Effector memory CD4-positive, alpha-beta T cell (primary cell): ENCODE measurements around the gene COL8A2.

ENCODE experiments used
- DNase-seq, 3 donors: peaks; one replicate each; pipeline ENCODE4 v3.0.0-alpha.2; 2020
- H3K27ac ChIP-seq: 2 replicates; pipeline ENCODE4 v1.7.0; 2013; ENCODE audit warnings: mild to moderate bottlenecking, low read length, moderate library complexity; ENCODE audit not compliant: insufficient read depth, poor library complexity, severe bottlenecking
- H3K27me3 ChIP-seq: replicated peaks from 2 replicates; pipeline ENCODE4 v1.7.0; 2013; ENCODE audit warnings: mild to moderate bottlenecking, low read length; ENCODE audit not compliant: insufficient read depth, control insufficient read depth, poor library complexity, severe bottlenecking
- H3K36me3 ChIP-seq: 2 replicates; pipeline ENCODE4 v1.7.0; 2013; ENCODE audit warnings: mild to moderate bottlenecking, low read length, moderate library complexity; ENCODE audit not compliant: control insufficient read depth, insufficient read depth
- H3K4me1 ChIP-seq: 2 replicates; pipeline ENCODE4 v1.7.0; 2013; ENCODE audit warnings: low read length, mild to moderate bottlenecking; ENCODE audit not compliant: control insufficient read depth, insufficient read depth, poor library complexity, severe bottlenecking
- H3K4me3 ChIP-seq: 2 replicates; pipeline ENCODE4 v1.7.0; 2013; ENCODE audit warnings: low read length, low read depth, mild to moderate bottlenecking; ENCODE audit not compliant: insufficient read depth, poor library complexity, severe bottlenecking
- H3K9me3 ChIP-seq: 2 replicates; pipeline ENCODE4 v1.7.0; 2013; ENCODE audit warnings: mild to moderate bottlenecking, low read length, moderate library complexity; ENCODE audit not compliant: control insufficient read depth

The COL8A2 gene

GRCh38 chr1:36084497-36085115, 40.4 kb downstream of the COL8A2 start:
- no peak for DNase-seq
- Histone ChIP-seq H3K27me3 (peaks cover 10% of the 10 kb centered on the region), H3K9me3 (no peaks in the 10 kb centered on the region), H3K4me3 (no peak overlapping the region), H3K4me1 (peaks cover 11% of the 10 kb centered on the region), H3K36me3 (no peaks in the 10 kb centered on the region), H3K27ac (no peak overlapping the region)

DNA sequence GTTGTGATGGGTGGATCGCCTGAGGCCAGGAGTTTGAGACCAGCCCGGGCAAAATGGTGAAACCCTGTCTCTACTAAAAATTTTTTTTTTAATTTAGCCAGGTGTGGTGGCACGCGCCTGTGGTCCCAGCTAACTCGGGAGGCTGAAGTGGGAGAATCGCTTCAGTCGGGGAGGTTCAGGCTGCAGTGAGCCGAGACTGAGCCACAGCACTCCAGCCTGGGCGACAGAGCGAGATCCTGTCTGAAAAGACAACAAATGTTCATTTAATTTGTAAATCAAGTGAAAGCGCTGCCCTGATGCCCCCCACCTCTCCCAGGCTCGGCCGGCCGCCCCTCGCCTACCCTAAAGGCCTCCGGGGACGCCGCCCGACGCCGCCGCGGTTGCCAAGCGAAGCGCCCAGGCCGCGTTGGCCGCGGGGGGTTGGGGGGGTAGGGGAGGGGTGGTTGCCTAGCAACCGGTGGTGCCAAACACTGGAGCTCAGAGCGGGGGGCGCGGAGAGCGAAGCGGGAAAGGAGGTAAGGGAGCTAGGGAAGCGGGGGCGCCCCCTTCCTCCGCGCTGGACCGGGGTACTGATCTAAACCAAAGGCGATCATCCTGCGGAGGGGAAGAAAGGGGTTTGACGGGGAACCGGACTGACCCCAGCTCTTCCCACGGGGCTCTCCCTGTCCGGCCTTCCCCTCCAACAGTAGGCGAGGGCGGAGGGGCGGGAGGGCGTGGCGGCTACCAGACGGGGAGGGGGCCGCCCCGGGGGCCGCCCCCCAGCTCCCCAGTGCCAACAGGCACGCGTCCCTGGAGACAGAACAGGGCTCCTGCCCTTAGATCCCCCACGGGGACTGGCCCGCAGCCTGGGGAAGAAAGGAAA, 41.2 kb downstream of the COL8A2 start, which contains the start of gene TEKT2:
Gene TEKT2, plus strand, starts transcription at position 460 of the 862 bp plus-strand sequence. CDS start 828 bp downstream, outside the sequence.
- H3K27ac ChIP-seq: no peak within 1 kb of the TSS
- no peak for DNase-seq
- no peaks in the 10 kb centered on the region for H3K36me3 ChIP-seq
- no peak within 1 kb of the TSS for H3K4me3 ChIP-seq
- peaks cover 9% of the 10 kb centered on the region for H3K4me1 ChIP-seq
- H3K9me3 ChIP-seq: no peaks in the 10 kb centered on the region
- H3K27me3 ChIP-seq: peaks cover 10% of the 10 kb centered on the region

GRCh38 chr1:36083219-36083618, 41.8 kb downstream of the COL8A2 start:
- H3K4me3 ChIP-seq: no peak overlapping the region
- no peaks in the 10 kb centered on the region for H3K9me3 ChIP-seq
- H3K36me3 ChIP-seq: no peaks in the 10 kb centered on the region
- peaks cover 10% of the 10 kb centered on the region for H3K27me3 ChIP-seq
- H3K27ac ChIP-seq: no peak overlapping the region
- DNase-seq: no peak
- H3K4me1 ChIP-seq: peaks cover 6% of the 10 kb centered on the region

GRCh38 chr1:36081926-36082485, 43.0 kb downstream of the COL8A2 start:
- Histone ChIP-seq H3K4me3 (no peak overlapping the region), H3K4me1 (peaks cover 5% of the 10 kb centered on the region), H3K9me3 (no peaks in the 10 kb centered on the region), H3K27ac (no peak overlapping the region), H3K27me3 (peaks cover 10% of the 10 kb centered on the region), H3K36me3 (no peaks in the 10 kb centered on the region)
- DNase-seq: no peak

DNA sequence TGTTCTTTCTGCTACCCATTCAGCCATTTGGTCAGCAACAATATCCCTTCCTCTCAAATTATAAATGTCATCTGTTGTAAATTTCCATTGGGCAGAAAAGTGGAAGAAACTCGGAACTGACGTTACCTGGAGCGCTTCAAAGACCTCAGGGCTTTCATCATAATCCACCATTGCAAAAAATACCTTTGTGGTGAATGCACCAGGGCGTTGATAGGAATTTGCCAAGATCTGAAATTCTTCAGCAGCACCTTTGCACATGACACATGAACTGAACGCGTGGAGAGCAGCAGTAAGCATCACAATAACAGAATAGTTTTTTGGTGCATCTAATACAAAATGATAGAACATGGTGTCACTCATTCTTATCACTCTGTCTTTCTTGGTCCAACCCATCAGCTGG, 44.2 kb downstream of the COL8A2 start:
- no peak overlapping the region for H3K4me3 ChIP-seq
- DNase-seq: no peak

DNA sequence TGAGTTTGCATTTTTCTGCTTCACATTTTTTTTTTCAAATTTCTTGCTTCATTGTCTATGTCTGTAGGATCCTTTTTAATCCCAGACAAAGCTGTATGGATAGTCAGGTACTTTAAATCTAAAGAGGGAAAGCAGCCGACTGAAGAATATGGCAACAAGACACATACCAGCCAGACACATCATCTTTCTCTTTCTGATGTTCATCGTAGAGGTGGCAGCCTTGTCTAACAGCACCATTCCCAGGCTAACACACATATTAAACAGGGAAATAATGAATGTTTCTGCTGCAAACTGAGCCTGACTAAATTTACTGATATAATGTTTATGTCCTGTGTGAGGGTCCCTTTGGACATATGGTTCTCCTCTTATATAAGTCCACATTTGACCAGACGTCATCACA, 44.8 kb downstream of the COL8A2 start:
- H3K27ac ChIP-seq: no peak overlapping the region
- no peak overlapping the region for H3K4me3 ChIP-seq
- DNase-seq: no peak
- H3K36me3 ChIP-seq: no peaks in the 10 kb centered on the region
- H3K4me1 ChIP-seq: peaks cover 5% of the 10 kb centered on the region
- H3K27me3 ChIP-seq: peaks cover 10% of the 10 kb centered on the region
- no peaks in the 10 kb centered on the region for H3K9me3 ChIP-seq

More for the DNA sequence above, 44.2 kb downstream of the COL8A2 start:
- H3K36me3 ChIP-seq: no peaks in the 10 kb centered on the region
- H3K9me3 ChIP-seq: no peaks in the 10 kb centered on the region
- no peak overlapping the region for H3K27ac ChIP-seq
- H3K4me1 ChIP-seq: peaks cover 5% of the 10 kb centered on the region
- H3K27me3 ChIP-seq: peaks cover 10% of the 10 kb centered on the region

DNA sequence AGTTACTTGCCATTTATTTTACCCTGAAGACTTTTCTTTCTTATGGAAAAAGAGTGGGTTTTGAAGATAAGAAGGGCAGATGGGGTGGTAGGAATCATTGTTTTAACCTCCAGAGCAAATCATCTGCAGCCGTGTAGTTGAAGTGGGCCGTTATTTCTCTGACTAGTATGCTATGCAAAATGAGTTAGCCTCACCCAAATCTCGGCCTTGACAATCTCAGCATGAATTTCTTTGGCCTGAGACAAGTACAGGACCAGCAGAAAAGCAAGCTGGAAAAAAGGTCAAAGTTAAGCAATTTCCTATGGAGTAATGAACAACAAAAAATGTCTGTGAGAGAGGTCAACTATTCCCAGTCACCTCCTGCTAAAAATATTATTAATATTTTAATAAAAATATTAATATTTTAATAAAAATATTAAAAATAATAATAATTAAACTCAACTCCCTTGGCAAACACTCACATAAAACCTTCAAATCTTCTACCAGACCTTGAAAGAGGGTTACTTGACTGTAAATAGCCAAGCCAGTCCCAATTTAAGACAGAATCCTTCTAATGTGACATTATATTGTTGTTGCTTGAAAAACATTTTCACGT, 47.9 kb downstream of the COL8A2 start:
- Histone ChIP-seq H3K9me3 (no peaks in the 10 kb centered on the region), H3K4me1 (no peaks in the 10 kb centered on the region), H3K36me3 (no peaks in the 10 kb centered on the region), H3K27me3 (no peaks in the 10 kb centered on the region), H3K27ac (no peak overlapping the region), H3K4me3 (no peak overlapping the region)
- DNase-seq: no peak

GRCh38 chr1:36070349-36070748, 54.7 kb downstream of the COL8A2 start:
- no peaks in the 10 kb centered on the region for H3K36me3 ChIP-seq
- H3K4me1 ChIP-seq: no peaks in the 10 kb centered on the region
- no peaks in the 10 kb centered on the region for H3K9me3 ChIP-seq
- no peak overlapping the region for H3K27ac ChIP-seq
- no peak overlapping the region for H3K4me3 ChIP-seq
- no peaks in the 10 kb centered on the region for H3K27me3 ChIP-seq
- DNase-seq: no peak

GRCh38 chr1:36068866-36069265, 56.2 kb downstream of the COL8A2 start:
- no peaks in the 10 kb centered on the region for H3K27me3 ChIP-seq
- H3K9me3 ChIP-seq: no peaks in the 10 kb centered on the region
- H3K27ac ChIP-seq: no peak overlapping the region
- H3K4me3 ChIP-seq: no peak overlapping the region
- no peak for DNase-seq
- H3K4me1 ChIP-seq: no peaks in the 10 kb centered on the region
- H3K36me3 ChIP-seq: no peaks in the 10 kb centered on the region
